COR-L47 (cell line): ENCODE data around the gene CORO1C.
A peak's percentile ranks its signal among the peaks of the same experiment; 100 is the strongest.
"Not testable (repeated sequence)": the region's sequence is repeated elsewhere in the genome, so short reads cannot be mapped to it uniquely, and the experiment has no call there.

Experiments
- DNase-seq: peaks from one replicate; lab custom pipeline; 2025; lab: John Stamatoyannopoulos, UW

The CORO1C gene

GRCh38 chr12:108633534-108634248 is 97.6 kb downstream of the CORO1C start, which contains the start of gene SELPLG:
Gene SELPLG, minus strand, starts transcription at chr12:108633894. Its CDS starts 9,587 bp downstream, at chr12:108624307.
- DNase-seq, result no peak

DNA sequence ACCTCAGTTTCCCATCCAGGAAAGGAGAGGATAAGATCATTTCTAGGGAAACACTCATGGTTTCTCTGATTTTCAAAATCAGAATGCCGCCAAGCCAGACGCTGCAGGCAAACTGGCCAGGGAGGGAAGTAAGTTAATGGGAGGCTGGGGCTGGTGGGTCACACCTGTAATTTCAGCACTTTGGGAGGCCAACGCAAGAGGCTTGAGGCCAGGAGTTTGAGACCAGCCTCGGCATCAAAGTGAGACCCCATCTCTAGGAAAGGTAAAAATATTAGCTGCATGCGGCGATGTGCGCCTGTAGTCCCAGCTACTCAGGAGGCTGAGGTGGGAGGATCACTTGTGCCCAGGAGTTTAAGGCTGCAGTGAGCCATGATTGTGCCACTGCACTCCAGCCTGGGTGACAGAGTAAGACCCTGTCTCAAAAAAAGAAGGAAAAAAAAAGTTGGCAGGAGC is 98.2 kb downstream of the CORO1C start:
- DNase-seq, result no peak

- not testable (repeated sequence) for DNase-seq
These were observed 100.1 kb downstream of the CORO1C start for GRCh38 chr12:108631261-108631660.

- DNase-seq, result no peak
These were observed 100.7 kb downstream of the CORO1C start for GRCh38 chr12:108630481-108631207.

DNA sequence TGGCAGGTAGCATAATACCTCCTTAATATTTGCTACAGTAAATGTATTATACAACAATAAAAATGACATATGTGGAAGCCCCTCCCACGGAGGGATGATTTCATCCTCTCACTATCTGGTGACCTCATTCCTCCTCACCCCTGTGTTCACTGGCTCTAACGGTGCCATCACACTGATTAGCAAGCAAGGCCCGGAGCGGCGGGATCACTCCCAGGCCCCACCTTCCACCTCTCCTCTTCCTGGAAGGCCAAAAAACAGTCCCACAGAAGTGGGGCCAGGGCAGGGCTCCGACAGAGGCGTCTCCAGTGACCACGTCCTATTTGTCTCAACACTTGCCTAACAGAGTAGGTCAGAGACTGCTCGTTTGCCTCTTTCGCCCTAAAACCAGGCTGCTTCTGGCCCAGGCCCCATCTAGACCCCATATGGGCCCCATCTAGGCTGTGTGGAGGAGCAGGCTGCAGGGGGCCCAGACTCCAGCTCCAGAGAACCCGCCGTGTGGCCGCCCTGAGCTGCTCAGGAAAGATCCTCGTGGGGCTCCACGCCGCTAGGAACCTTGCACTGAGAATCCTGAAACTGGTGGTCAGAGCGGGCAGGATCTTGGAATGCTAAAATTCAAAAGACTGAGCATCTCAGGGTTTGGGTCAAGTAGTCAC is 101.4 kb downstream of the CORO1C start:
- DNase-seq, result no peak

DNA sequence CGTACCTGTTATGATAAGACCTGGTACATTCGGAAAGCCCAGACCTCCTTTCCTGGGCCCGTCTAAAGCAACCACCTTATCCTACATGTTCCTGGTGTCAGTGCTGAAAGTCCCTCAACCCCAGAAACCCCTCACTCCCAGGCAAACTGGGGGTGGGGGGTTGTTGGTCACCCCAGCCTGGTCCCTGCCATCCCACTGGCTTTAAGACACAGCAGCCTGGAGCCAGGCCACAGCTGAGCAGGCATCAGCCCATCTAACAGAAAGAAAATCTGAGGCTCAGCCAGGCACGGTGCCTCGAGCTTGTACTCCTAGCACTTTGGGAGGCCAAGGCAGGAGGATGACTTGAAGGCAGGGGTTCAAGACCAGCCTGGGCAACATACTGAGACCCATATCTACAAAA is 102.2 kb downstream of the CORO1C start:
- no peak for DNase-seq

GRCh38 chr12:108627134-108627920 is 104.0 kb downstream of the CORO1C start:
- DNase-seq, result no peak

- no peak for DNase-seq
These were observed 106.1 kb downstream of the CORO1C start for GRCh38 chr12:108625228-108625627.

GRCh38 chr12:108623577-108623976 is 107.7 kb downstream of the CORO1C start:
- DNase-seq, result no peak

GRCh38 chr12:108622921-108623514 is 108.3 kb downstream of the CORO1C start:
- no peak for DNase-seq

DNA sequence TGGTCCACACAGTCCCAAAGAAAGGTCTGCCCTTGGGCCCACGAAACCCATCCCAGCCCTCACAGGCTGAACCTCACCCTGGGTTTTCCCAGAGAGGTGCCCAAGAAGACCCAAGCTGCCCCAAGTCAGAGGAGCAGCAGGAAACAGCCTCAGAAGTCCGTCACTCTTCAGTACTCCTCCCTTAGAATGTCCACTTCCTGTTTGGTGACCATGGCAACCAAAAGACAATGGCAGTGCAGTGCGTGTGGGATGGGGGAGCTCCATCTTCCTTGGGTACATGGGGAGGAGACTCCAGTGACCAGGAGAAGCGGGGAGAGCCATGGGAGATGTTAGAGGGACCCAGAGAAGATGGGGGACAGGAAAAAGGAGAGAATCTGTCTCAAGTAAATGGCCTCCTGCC is 108.9 kb downstream of the CORO1C start:
- DNase-seq, result peak; percentile 41

GRCh38 chr12:108621161-108621560 is 110.2 kb downstream of the CORO1C start:
- DNase-seq, result no peak

- DNase-seq, result no peak
These were observed 111.0 kb downstream of the CORO1C start for GRCh38 chr12:108620236-108620879.

DNA sequence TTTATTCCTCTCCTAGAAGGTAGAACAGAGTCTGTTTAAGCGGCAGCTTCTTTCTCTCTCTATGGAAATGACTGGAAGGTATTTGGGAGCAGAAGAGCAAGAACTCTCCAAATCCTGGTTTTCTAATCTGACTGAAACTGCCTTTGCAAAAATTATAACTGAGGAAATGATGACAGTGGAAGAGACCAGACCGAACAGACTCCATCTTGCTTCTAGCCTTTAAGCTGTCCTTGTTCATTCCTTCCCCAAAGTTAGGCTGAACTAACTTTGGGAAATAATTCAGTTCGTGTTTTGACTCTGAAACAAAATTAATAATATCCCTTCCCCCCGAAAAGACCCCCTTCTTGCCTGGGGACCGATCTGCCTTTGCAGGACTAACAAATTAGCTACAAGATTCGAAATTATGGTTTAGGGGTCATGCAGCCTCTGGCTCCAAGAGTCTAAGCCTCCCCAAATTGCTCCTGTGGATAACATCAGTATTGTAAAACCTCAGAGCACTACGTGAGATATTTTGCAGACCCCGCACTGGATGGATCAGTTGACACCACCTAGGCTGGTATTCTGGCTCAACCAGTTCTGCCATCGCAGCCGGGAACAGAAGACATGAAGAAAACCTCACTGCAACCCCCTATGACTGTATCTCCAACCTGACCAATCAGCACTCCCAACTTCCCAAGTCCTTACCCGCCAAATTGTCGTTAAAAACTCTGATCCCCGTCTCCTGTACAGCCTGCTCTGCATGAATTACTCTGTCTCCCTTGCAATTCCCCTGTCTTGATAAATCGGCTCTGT is 111.8 kb downstream of the CORO1C start:
- no peak for DNase-seq

GRCh38 chr12:108618953-108619274 is 112.4 kb downstream of the CORO1C start:
- not testable (repeated sequence) for DNase-seq

DNA sequence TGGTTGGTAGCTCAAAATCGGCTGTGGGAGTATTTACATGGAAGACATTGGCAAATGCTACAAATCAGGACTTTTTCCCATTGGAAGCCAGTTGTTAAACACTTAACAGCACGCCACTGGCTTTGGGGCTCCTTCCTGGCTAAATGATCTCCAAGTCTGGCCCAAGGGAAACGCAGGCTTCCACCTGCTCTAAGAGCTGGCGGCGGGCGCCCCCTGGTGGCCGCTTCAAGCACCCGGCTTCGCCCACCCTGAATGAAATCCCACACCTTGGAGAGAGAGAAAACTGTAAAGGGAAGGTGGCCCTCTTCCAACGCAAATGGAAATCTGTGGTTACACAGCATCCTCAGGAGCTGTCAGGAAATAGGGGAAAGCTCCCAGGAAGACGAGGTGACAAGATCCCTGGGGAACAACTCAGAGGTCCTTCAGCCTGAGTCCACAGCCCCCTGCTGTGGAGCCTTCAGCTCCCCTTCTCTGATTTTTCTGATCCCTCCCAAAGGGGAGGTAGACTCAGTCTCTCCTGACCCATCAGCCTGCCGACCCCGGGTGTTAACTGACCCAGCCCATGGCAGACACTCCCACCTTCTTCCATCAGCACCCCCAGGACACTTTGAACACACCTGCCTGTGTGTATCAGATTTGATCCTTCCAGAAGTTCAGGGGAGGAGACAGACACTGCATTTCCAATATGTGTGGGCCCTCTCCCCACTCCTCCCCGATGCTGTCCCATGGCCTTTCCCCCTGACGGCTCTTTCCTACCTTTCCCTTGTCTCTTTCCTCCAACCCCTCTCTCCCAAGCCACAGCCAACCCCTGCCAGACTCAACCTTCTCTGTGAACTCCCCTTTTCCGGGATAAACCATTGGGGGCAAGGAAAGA is 113.0 kb downstream of the CORO1C start:
- DNase-seq, result peak; percentile 79

GRCh38 chr12:108616941-108617858 is 114.1 kb downstream of the CORO1C start:
- no peak for DNase-seq

- DNase-seq, result no peak
These were observed 115.0 kb downstream of the CORO1C start for GRCh38 chr12:108616359-108616758.
